Measurements from ENCODE around the gene LAMA5. TPM values are rescaled to one million over a fixed set of nuclear protein-coding genes. Genes with fewer than 3 reads are reported as not detected.

The LAMA5 gene
- total RNA-seq, 2 experiments from 2014 or later: 0.72 to 1.0 TPM

GRCh38 chr20:62402456-62403150 lies 35.5 kb upstream of the LAMA5 start:
- no peak overlapping the region for H3K4me3 Mint-ChIP-seq
- H3K4me1 Mint-ChIP-seq: peaks cover 13% of the 10 kb centered on the region
- peaks cover 2% of the 10 kb centered on the region for H3K36me3 Mint-ChIP-seq (ENCODE audit: low read depth)
- CTCF ChIA-PET: no interaction called here
- peaks cover 2% of the 10 kb centered on the region for H3K9me3 Mint-ChIP-seq (ENCODE audit: low read depth)
- H3K27ac Mint-ChIP-seq: no peak overlapping the region
- DNase-seq (no peak), ATAC-seq (no peak)
- intact Hi-C loops (cut with DNase I, micrococcal nuclease): no loop called here
- POLR2A ChIA-PET: no interaction called here
- no peaks in the 10 kb centered on the region for H3K27me3 Mint-ChIP-seq

GRCh38 chr20:62401331-62401779 lies 34.2 kb upstream of the LAMA5 start:
- Mint-ChIP-seq H3K36me3 (ENCODE audit: low read depth) (peaks cover 2% of the 10 kb centered on the region), H3K27me3 (no peaks in the 10 kb centered on the region), H3K4me3 (no peak overlapping the region), H3K4me1 (peaks cover 13% of the 10 kb centered on the region), H3K9me3 (ENCODE audit: low read depth) (peaks cover 2% of the 10 kb centered on the region), H3K27ac (no peak overlapping the region)
- ATAC-seq: no peak
- no peak for DNase-seq
- CTCF ChIA-PET: no interaction called here
- intact Hi-C loops (cut with DNase I, micrococcal nuclease): no loop called here
- POLR2A ChIA-PET: interaction anchor here (0.6 kb wide), 1 partner anchor 15 kb away, joined by 3 read pairs; the partner anchor contains the start of gene RPS21

DNA sequence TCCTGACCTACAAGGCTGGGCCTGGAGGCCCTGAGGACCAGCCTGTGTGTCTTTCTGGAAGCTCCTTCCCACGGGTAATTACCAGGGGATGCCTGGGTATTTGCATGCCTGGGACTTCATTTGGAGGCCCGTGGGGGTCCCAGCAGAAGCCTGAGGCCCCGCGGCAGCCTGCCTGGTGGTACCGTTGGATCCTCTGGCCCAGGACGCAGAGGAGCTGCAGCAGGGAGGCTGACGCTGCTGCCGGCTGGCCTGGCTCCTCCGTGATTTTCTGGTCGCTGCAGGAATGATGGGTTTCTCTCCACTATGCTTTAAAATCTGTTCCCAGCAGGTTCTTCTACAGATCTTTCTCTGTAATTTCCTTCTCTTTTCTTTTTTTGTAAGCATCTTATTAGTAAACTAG lies 33.4 kb upstream of the LAMA5 start:
- Mint-ChIP-seq H3K4me3 (no peak overlapping the region), H3K27ac (no peak overlapping the region), H3K27me3 (no peaks in the 10 kb centered on the region), H3K9me3 (ENCODE audit: low read depth) (peaks cover 2% of the 10 kb centered on the region), H3K4me1 (peaks cover 5% of the 10 kb centered on the region), H3K36me3 (ENCODE audit: low read depth) (peaks cover 4% of the 10 kb centered on the region)
- intact Hi-C loops (cut with DNase I, micrococcal nuclease): no loop called here
- POLR2A ChIA-PET: no interaction called here
- CTCF ChIA-PET: no interaction called here
- ATAC-seq: no peak
- DNase-seq: no peak

- H3K4me3 Mint-ChIP-seq: no peak overlapping the region
- ChIA-PET POLR2A (no interaction called here), CTCF (interaction anchor here (1.1 kb wide), 2 partner anchors 10 to 32 kb away, joined by 3 read pairs; no protein-coding TSS in a partner anchor)
- peaks cover 4% of the 10 kb centered on the region for H3K36me3 Mint-ChIP-seq (ENCODE audit: low read depth)
- ATAC-seq (no peak), DNase-seq (no peak)
- peaks cover under 1% of the 10 kb centered on the region for H3K4me1 Mint-ChIP-seq
- H3K27ac Mint-ChIP-seq: no peak overlapping the region
- H3K9me3 Mint-ChIP-seq (ENCODE audit: low read depth): peaks cover 2% of the 10 kb centered on the region
- intact Hi-C loops (cut with DNase I, micrococcal nuclease): no loop called here
- no peaks in the 10 kb centered on the region for H3K27me3 Mint-ChIP-seq
Observed at GRCh38 chr20:62400021-62400420, 32.9 kb upstream of the LAMA5 start.

DNA sequence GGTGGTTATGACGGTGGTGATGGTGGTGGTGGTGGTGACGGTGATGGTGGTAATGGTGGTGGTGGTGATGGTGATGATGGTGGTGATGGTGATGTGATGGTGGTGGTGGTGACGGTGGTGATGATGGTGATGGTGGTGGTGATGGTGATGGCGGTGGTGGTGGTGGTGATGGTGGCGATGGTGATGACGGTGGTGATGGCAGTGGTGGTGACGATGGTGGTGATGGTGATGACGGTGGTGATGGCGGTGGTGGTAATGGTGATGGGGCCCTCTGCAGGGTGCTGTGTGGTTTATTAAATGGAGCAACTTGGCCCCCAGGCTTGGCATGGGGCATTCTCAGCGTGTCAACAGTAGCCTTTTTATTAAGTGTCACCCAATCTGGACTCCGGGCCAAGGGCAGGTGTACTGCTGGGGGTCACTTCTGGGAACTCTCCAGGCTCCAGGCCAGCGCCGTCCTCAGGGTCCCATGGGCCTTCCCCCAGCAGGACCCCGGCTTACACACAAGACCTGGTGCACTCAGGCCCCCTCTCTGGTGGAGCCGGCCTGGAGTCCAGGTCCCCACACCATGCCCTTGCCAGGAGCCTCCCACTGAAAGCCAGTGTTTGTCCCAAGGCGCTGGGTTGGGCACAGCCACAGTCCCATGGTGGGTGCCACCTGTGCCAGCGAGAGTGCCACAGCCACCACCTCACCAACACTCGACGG lies 31.2 kb upstream of the LAMA5 start:
- Mint-ChIP-seq H3K9me3 (ENCODE audit: low read depth) (peaks cover 2% of the 10 kb centered on the region), H3K27me3 (no peaks in the 10 kb centered on the region), H3K4me3 (no peak overlapping the region), H3K4me1 (no peaks in the 10 kb centered on the region), H3K36me3 (ENCODE audit: low read depth) (peaks cover 4% of the 10 kb centered on the region), H3K27ac (no peak overlapping the region)
- POLR2A ChIA-PET: no interaction called here
- intact Hi-C loops (cut with DNase I, micrococcal nuclease): no loop called here
- CTCF ChIA-PET: no interaction called here
- ATAC-seq (no peak), DNase-seq (no peak)

DNA sequence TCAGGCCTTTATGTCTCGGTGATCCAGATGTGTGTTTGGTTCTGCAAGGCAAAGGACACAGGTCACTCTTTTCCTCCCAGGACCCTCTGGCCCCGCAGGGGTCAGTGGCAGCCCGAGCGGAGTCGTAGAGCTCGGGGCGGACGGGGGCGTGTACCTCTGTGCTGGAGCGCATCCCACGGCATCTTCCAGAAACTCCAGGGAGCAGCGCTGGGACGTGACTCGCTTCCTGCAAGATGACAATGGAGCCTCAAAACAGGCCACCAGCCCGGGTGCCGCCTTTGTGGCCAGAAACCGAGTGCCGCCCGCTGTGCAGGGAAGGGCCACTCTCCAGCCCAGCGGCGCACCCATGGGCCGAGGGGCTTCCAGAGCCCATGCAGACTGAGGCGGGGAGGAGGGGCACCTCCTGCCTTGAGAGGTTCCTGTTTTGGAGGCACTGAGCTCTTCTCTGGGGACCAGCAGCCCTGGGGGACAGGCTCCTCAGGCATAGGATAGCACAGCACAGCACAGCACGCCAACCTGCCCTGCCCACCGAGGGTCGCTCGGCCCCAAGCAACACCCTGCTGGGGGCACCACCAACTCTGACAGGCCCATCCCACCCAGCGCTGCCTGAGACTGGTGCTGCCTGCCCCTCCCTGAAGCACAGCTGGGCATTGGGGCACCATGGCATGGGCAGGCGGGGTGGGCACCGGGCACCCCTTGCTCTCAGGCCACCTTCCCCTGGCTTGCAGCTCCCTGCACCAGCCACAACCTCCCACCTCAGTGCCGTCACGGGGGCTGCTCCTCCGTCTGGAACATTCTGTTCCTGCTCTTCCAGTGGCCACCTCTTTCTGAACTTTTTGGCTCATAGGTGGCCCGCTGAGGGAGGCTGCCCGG lies 29.5 kb upstream of the LAMA5 start:
- peaks cover 2% of the 10 kb centered on the region for H3K9me3 Mint-ChIP-seq (ENCODE audit: low read depth)
- POLR2A ChIA-PET: no interaction called here
- H3K36me3 Mint-ChIP-seq (ENCODE audit: low read depth): peaks cover 7% of the 10 kb centered on the region
- H3K27ac Mint-ChIP-seq: no peak overlapping the region
- intact Hi-C loops (cut with DNase I, micrococcal nuclease): no loop called here
- no peaks in the 10 kb centered on the region for H3K4me1 Mint-ChIP-seq
- no peak overlapping the region for H3K4me3 Mint-ChIP-seq
- CTCF ChIA-PET: no interaction called here
- DNase-seq (no peak), ATAC-seq (no peak)
- no peaks in the 10 kb centered on the region for H3K27me3 Mint-ChIP-seq

DNA sequence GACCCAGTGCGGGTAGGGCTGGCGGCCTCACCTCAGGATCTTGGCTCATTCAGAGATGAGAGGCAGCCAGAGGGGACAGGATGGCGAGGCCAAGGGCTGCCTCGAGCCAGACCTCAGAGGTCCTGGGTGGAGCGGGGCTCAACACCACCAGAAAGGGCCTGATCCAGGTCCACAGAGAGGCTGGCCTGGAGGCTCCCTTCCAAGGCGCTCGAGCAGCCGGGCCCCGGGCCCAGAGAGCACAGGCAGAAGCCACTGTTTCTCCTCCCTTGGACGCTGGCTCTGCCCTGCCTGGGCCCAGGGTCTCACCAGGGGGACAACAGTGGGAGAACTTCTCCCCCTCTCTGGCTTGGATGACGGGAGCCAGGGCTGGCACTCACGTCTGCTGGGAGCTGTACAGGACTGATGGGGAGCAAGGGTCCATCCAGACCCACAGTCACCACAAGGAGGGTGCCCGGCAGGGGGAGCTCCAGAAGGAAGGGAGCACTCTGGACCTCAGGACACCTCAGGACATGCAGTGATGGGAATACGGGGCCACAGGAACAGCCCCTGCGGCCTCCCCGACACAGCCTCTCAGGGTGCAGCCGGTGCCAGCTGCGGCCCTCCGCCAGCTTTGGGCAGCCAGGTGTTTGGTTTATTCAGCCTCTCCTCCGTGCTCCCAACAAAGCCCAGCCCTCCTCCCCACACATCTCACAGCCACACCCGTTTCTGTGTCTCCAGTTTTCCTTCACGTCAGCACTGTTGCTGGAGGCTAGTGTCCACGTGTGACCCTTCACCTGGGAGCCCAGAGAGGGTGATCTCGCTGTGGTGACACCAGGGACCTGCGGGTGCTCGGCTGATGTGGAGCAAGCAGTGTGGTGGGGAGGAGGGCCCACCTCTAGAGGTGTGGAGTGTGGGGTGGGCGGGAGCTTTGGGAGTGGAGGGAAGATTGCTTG lies 28.5 kb upstream of the LAMA5 start:
- H3K4me1 Mint-ChIP-seq: no peaks in the 10 kb centered on the region
- CTCF ChIA-PET: no interaction called here
- POLR2A ChIA-PET: no interaction called here
- intact Hi-C loops (cut with DNase I, micrococcal nuclease): no loop called here
- no peak for DNase-seq
- no peak overlapping the region for H3K4me3 Mint-ChIP-seq
- no peak overlapping the region for H3K27ac Mint-ChIP-seq
- H3K27me3 Mint-ChIP-seq: no peaks in the 10 kb centered on the region
- peaks cover 7% of the 10 kb centered on the region for H3K36me3 Mint-ChIP-seq (ENCODE audit: low read depth)
- H3K9me3 Mint-ChIP-seq (ENCODE audit: low read depth): peaks cover 2% of the 10 kb centered on the region
- ATAC-seq: no peak

DNA sequence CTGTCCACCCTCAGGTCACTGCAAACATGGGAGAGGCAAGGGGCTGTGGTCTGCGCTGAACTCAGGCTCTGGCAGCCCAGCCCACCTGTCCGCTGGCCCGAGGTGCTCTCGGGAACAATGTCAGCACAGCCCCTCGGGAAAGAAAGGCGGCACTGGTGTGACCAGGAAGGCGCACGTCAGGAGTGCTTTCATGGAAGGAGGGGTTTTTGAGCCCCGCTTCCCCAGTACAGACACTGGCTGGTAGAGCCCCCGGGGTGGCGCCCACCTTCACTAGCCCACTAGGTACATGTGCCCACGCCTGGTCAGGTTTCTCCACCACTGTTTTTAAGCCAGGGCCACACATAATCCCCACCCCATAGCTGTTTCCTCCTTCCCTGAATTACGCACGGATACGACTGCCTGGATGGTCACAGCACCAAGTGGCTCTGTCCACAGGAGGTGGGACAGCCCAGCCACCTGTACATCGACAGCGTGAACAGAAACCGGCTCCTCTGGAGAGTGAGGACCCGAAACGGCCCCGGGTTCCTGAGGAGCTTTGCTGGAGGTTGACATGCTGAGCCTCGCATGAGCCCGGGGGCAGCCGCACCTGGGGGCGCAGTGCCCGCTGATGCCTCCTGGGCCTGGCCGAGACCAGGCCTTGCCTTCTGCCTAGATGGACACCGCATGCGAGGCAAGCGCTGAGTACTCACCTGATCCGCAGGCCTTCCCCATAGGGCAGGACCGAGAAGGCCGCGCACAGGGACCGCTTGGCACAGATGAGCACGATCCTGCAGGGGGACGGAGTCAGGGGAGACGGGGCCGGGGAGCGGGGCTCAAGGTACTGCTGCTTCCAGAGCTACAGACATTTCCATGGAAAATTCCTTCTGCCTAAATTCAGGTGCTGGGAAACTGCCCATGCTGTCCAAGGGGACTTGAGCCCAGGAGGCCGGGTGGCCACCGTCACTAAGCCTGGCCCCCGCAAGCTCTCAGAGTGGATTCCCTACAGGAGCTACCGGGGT lies 27.4 kb upstream of the LAMA5 start:
- peaks cover 15% of the 10 kb centered on the region for H3K36me3 Mint-ChIP-seq (ENCODE audit: low read depth)
- intact Hi-C loops (cut with DNase I, micrococcal nuclease): no loop called here
- no peaks in the 10 kb centered on the region for H3K27me3 Mint-ChIP-seq
- DNase-seq (no peak), ATAC-seq (no peak)
- CTCF ChIA-PET: interaction anchor here (0.6 to 1.1 kb wide), 2 partner anchors 34 to 80 kb away, joined by 3 read pairs; no protein-coding TSS in a partner anchor
- H3K4me3 Mint-ChIP-seq: no peak overlapping the region
- POLR2A ChIA-PET: no interaction called here
- H3K4me1 Mint-ChIP-seq: peaks cover 3% of the 10 kb centered on the region
- H3K27ac Mint-ChIP-seq: no peak overlapping the region
- H3K9me3 Mint-ChIP-seq (ENCODE audit: low read depth): peaks cover 2% of the 10 kb centered on the region

DNA sequence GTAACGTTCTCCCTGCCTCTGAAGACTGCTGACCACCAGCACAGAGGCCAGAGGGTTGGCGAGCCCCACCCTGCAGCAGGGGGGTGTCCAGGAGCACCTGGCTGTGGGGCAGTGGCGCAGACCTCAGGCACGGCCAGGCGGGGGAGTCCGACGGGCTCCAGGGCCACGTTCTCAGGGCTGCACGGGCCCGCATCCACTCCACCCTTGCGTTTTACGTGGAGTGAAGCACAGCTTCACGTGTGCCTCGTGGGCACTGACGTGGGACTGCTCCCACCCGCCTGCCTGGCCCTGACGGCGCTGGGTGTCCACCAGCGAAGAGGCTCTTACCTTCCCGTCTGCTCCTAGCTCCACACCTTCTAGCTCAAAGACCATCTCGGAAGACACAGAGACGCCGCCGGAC lies 26.7 kb upstream of the LAMA5 start:
- peaks cover 6% of the 10 kb centered on the region for H3K4me1 Mint-ChIP-seq
- H3K27ac Mint-ChIP-seq: no peak overlapping the region
- ATAC-seq: no peak
- peaks cover 21% of the 10 kb centered on the region for H3K36me3 Mint-ChIP-seq (ENCODE audit: low read depth)
- no peak for DNase-seq
- ChIA-PET CTCF (interaction anchor here (0.6 to 1.1 kb wide), 2 partner anchors 35 to 79 kb away, joined by 3 read pairs; no protein-coding TSS in a partner anchor), POLR2A (no interaction called here)
- H3K9me3 Mint-ChIP-seq (ENCODE audit: low read depth): peaks cover 2% of the 10 kb centered on the region
- no peaks in the 10 kb centered on the region for H3K27me3 Mint-ChIP-seq
- intact Hi-C loops (cut with DNase I, micrococcal nuclease): no loop called here
- no peak overlapping the region for H3K4me3 Mint-ChIP-seq

DNA sequence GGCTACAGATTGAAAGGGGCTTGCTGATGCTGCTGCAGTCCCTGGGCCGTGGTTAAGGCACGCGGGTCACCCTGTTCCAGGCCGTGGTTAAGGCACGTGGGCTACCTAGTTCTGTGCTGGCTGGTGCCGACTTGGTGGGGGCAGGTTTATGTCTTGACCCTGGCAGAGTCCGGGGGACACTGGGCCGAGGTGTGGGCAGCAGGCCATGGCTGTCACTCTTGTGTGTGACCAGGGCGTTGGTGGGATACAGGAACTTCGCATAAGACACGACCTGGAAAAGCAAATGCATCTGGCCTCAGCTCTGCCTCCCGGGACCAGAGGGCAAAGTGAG lies 26.2 kb upstream of the LAMA5 start:
- intact Hi-C loops (cut with DNase I, micrococcal nuclease): no loop called here
- Mint-ChIP-seq H3K27ac (no peak overlapping the region), H3K9me3 (ENCODE audit: low read depth) (peaks cover 2% of the 10 kb centered on the region), H3K27me3 (no peaks in the 10 kb centered on the region), H3K36me3 (ENCODE audit: low read depth) (peaks cover 26% of the 10 kb centered on the region), H3K4me3 (no peak overlapping the region), H3K4me1 (peaks cover 11% of the 10 kb centered on the region)
- POLR2A ChIA-PET: no interaction called here
- CTCF ChIA-PET: interaction anchor here (1.1 kb wide), 1 partner anchor 79 kb away, joined by 3 read pairs; no protein-coding TSS in a partner anchor
- DNase-seq: no peak
- no peak for ATAC-seq
